ENCODE measurements around the gene RFLNA. TPM values are rescaled to one million over a fixed set of nuclear protein-coding genes. Genes with fewer than 3 reads are reported as not detected.

RFLNA gene
- total RNA-seq: under 0.01 and 0.19 TPM in 2 replicates

DNA sequence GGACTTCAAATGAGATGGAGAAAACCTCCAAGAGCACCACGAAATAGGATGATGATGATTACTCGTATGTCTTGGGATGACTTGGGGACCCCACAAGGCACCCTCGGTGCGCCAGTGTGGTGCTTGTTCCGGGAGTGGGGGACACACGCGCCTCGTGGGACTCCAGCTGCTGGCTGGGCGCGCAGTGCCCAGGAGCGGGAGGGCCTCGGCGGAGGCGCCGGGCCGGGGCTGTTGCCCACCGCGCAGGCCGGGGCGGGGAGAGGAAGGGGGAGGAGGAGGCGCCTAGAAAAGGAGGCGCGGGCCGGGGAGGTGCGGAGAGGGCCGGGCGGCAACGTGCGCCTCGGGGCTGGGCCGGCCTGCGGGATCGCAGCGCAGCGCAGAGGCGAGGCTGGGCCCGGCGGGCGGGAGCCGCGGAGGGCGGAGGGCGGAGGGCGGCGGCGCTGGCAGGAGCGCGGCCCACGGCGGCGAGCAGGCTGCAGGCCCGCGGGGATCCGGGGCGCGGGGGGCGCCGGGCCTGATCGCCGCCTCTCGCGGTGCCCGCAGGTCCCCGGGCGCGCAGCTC lies at the start of gene RFLNA:
TSS of gene RFLNA (plus strand) at position 314 of the 562 bp plus-strand sequence. CDS start 337 bp downstream, outside the sequence.
- no peak for DNase-seq

- DNase-seq: no peak
Measured at GRCh38 chr12:124247331-124247730, 47.6 kb upstream of the RFLNA start.

DNA sequence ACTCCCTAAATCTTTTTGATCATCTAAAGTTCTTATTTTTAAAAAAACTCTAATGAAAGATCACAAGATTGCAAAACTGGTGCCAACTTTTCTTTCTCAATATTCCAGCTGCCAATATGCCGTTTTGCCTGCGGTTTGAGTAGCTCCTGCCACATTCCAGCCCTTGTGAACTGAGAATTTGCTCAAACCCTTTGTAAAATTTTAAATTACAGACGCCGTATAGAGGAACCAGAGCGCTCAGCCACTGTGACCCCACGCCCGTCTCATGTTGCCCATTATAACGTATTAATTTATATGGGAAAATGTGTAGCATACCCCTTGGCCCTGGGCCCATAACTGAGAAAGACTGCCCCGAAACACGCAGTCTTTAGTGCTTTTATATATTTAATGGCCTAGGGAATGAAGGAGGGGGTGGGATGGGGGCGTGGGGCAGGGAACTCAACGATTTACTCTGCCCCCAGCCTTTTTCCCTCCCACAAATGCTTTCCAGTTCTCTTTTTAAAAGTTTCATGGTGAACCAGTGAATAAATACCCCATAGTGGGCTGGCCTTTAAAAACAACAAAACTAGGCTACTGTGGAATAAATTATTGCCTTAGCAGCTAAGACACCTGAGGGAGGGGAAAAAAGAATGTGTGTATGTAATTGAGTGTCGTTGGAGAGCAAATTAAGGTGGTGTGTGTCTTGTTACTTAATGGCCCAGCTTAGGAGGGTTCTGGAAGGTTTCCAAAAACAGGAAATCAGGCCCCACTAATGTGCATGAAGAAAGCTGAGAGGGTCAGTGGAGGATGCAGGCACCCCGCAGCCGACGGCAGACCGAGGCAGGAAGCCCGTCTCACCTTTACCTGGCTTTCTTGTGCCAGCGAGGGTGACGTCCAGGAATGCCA lies 45.7 kb upstream of the RFLNA start:
- DNase-seq: no peak

DNA sequence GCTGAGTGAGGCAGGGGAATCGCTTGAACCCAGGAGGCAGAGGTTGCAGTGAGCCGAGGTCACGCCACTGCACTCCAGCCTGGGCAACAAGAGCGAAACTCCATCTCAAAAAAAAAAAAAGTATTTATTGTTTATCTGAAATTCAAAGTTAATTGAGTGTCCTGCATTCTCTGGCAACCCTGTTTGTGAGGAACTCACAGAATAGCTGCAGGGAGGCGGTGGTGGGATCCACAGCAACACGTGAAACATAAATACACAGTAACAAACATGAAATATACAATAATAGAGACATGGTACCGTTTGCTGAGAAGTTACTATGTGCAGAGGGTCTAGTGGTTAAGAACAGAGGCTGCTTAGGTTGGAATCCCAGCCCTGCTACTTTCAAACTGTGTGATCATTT lies 43.7 kb upstream of the RFLNA start:
- no peak for DNase-seq

GRCh38 chr12:124252964-124253363 lies 41.9 kb upstream of the RFLNA start:
- DNase-seq: no peak

GRCh38 chr12:124254126-124254525 lies 40.8 kb upstream of the RFLNA start:
- DNase-seq: no peak

DNA sequence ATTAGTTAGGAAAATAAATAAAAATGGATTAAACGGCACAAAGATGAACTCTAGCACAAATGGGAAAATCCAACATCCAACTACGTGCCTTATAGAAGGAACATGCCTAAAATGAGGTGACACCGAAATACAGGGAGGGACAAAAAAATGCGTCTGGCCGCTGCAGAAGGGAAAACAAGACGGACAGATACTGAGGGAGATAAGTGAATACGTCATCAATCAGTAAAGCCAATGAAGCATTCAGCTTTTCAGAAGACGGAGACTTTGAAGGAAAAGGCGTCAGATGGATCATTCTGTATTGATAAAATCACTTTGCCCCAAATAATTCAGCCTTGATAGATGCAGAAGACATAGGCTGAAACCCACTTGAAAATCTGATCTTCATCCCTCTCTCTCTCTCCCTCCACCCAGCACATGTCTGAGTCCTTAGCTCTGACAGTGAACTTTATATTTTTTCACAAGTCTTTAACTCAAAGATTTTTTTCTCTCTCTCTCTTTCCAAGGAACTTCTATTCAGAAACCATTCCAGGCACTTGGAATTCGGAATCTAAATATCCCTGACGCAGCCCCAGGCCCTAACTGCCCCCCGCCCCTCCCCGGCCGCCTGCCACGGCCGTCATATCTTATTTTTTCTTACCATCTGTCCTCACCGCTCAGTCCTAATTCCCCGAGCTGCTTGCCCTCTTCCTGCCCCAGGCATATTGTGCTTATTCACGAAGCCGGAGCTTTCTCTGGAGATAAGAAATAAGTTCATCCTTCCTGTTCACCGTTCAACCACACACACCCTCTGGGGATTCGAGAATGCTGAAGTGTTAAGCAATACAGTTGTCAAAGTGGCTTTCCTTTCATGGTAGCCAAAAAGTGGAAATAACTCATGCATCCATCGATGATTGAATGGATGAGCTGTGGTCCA lies 35.5 kb upstream of the RFLNA start:
- DNase-seq: no peak

- no peak for DNase-seq
Measured at GRCh38 chr12:124261885-124262284, 33.0 kb upstream of the RFLNA start.

DNA sequence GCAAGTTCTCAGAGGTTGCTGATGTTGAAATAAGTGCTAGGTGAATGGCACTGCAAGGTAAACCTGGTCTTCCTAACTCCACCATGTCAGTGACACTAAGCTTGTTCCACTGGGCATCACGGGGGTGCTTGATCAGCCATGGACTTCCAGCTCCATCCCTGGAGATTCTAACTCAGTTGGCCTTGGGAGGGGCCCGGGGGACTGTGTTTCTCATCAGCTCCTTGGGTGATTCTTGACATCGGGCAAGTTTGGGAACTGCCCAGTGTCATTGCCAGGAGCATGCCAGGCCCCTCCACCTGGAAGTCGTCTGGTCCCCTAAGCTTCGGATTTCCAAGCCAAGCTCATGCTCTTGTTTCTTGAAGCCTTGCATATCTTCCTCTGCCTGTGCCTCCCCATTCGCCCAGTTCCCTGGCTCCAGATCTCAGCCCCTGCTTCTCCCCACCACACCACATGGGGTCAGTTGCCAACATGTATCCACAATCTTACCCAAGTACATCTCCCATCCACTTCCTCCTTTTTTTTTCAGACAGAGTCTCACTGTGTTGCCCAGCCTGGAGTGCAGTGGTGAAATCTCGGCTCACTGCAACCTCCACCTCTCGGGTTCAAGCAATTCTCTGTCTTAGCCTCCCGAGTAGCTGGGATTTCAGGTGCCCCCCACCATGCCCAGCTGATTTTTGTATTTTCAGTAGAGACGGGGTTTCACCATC lies 30.7 kb upstream of the RFLNA start:
- DNase-seq: no peak

DNA sequence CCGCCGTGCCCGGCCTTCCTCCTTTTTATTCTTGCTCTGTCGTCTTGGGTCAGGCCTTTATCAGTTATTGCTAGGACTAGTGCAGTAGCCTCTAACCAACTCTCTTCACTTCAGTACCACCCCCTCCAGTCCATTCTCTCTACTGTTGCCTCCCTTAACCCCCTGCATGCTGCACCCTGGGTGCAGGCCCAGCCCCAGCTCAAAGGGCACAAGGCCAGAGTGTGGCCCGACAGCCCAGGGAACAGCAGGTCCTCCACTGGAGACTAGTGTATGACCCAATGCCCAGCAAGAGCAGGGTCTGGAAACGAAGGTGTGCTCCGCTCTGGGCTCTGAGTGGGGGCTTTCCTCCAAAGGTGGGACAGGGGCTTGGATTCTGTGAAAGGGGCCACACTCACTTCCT lies 30.0 kb upstream of the RFLNA start:
- DNase-seq: no peak

GRCh38 chr12:124267205-124267778 lies 27.6 kb upstream of the RFLNA start:
- no peak for DNase-seq

DNA sequence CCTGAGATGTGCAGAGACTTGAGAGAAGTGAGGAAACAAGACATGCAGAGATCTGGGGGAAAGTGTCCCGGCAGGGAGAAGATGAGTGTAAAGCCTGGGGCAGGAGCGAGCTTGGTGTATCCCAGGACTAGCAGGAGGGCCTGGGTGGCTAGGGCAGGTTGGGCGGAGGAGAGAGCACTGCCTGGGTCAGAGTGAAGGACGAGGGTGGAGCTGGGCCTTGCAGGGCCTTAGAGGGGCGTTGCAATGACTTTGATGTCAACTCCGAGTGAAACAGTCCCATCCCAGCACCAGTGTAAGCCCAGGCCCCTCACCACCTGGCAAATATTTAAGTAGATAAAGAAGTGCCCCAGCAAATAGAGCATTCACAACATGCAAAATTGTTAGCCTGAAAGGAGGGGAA lies 24.2 kb upstream of the RFLNA start:
- no peak for DNase-seq

GRCh38 chr12:124273630-124274029 lies 21.3 kb upstream of the RFLNA start:
- DNase-seq: peak; percentile 58

DNA sequence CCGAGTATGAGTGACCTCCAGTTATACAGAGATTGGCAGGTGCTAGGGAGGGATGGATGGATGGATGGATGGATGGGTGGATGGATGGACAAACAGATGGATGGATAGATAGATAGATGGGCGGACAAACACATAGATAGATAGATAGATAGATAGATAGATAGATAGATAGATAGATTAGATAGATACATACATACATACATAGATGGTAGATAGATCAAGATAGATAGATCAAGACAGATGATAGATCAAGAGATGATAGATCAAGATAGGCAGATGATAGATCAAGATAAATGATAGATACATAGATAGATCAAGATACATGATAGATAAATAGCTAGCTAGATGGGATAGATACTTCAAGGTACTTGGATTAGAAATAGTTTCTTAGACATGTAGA lies 18.6 kb upstream of the RFLNA start:
- no peak for DNase-seq

GRCh38 chr12:124277394-124278241 lies 17.3 kb upstream of the RFLNA start:
- no peak for DNase-seq

DNA sequence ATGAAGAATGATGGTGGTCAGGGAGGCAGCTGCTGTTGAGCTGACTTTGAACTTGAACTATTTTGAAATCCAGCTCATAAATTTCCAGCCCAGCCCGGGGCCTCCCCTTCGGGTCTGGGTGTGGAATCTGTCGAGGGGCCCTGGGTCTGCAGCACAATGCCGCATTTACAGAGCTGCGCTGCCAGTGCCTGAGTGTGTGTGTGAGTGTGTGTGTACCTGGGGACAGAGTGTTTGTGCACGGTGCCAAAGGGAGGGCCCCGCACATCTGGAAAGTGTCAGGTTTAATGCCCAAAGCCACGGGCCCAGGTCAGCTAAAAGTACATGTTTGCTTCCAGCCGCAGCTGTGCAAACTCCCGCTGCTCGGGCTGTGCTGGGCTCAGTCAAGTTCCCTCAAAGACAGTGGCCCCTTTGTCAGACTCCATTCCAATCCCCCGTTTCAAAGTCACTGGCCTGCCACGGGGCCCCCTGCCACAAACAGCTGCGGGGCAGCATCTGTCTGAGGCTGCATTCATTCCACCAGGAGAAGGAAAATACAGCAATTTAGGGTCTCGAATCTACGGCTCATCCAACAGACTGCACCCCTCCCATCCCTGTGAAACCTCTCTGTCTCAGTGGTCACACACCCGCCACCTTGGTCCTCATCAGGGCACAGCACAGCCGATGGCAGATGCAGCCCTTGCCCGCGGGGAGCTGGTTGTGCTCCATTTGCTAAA lies 16.3 kb upstream of the RFLNA start:
- no peak for DNase-seq

- no peak for DNase-seq
Measured at GRCh38 chr12:124279315-124279714, 15.6 kb upstream of the RFLNA start.

- DNase-seq: peak; percentile 15
Measured at GRCh38 chr12:124279846-124280360, 15.0 kb upstream of the RFLNA start.

- no peak for DNase-seq
Measured at GRCh38 chr12:124281309-124281708, 13.6 kb upstream of the RFLNA start.

DNA sequence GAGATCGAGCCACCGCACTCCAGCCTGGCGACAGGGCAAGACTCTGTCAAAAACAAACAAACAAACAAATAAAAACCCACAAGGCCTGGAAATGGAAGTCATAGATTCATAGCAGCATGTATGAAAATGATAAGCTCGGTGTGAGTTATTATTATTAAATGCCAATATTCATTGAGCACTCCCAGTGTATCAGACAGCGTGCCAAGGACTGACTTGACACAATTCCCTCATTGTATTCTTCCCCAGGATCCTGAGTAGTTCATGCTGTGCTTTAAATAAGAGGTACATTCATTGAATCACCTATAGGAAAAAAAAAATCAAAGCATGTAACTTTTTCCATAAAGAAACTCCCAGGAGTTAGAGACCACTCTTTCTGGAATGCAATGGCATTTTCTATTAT lies 12.6 kb upstream of the RFLNA start:
- no peak for DNase-seq
